SHP77 treated with DMSO at 0.1 percent for 48 hours (cell line): ENCODE results near the gene TFCP2L1.
"Not testable (repeated sequence)": the region's sequence is repeated elsewhere in the genome, so short reads cannot be mapped to it uniquely, and the experiment has no call there.

ENCODE experiments used
- DNase-seq: peaks from one replicate; lab custom pipeline; 2025; lab: John Stamatoyannopoulos, UW

The TFCP2L1 gene

GRCh38 chr2:121242175-121242875 lies 42.7 kb downstream of the TFCP2L1 start:
- DNase-seq, result no peak

- DNase-seq, result no peak
These were observed 43.5 kb downstream of the TFCP2L1 start for GRCh38 chr2:121241466-121241865.

GRCh38 chr2:121240436-121240835 lies 44.6 kb downstream of the TFCP2L1 start:
- no peak for DNase-seq

DNA sequence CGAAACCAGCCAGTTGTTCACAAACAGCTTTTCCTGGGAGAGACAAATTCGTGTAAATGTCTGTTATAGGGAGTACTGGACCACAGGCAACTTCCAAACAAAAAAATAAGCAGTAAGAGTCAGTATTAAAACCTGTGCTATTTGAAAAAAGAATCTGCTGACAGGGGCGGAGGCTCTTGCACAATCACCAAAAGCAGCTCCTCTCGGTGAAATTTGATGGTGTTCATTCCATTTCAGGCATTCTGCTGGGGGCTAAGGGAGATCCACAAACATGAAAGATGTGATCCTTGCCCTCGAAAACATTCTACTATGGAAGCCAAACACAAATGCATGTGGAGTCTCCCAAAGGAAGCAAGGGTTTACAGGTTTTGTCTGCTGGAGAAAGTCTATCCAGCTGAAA lies 45.0 kb downstream of the TFCP2L1 start:
- DNase-seq, result no peak

DNA sequence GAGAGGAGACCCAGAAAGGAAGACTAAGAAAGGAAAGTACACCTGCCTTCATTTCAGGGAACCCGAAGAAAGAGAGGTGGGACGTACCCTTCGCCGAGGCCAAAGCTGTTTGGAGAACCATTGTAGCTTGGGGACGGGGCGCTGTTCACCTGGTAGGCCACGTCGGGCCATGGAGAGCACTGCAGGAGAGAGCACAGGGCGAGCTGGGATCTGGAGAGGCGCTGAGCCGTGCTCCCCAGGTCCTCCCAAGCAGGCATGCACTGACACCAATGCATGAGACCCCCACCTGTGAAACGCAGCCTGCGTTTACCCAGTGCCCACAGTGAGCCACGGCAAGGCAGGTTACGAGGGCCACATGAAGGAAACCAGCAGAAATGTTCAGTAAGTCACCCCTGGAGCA lies 45.5 kb downstream of the TFCP2L1 start:
- DNase-seq, result no peak

GRCh38 chr2:121238828-121239227 lies 46.2 kb downstream of the TFCP2L1 start:
- DNase-seq, result no peak

DNA sequence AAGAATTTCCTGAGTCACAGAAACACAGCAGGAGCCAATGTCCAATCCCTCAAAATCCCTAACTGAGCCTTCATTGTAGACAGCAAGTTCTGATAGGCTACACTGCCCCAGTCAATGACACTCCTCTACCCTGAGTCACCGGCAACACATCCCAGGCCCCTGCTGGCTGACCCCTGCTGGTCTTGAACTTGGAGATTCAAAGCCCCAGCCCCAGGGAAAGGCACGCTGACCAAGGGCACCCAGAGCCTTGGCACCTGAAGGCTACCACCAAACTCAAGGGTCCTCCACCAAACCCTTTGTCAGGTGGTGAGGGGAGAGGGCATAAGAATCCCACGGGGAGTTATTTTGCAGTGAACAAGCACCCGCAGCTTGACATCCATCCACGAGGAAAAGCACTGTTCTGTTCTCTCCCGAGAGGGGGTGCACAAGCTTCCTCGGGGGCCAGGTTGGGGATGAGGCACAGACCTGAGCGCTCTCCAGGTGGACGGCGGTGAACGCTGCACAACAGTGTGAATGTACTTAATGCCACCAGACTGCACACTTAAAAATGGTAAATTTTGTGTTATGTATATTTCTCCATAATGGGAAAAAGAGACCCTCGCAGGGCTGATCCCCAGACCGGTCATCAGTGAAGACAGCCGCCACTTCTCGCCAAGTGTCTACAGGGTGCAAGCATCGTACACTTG lies 46.9 kb downstream of the TFCP2L1 start:
- DNase-seq, result no peak

DNA sequence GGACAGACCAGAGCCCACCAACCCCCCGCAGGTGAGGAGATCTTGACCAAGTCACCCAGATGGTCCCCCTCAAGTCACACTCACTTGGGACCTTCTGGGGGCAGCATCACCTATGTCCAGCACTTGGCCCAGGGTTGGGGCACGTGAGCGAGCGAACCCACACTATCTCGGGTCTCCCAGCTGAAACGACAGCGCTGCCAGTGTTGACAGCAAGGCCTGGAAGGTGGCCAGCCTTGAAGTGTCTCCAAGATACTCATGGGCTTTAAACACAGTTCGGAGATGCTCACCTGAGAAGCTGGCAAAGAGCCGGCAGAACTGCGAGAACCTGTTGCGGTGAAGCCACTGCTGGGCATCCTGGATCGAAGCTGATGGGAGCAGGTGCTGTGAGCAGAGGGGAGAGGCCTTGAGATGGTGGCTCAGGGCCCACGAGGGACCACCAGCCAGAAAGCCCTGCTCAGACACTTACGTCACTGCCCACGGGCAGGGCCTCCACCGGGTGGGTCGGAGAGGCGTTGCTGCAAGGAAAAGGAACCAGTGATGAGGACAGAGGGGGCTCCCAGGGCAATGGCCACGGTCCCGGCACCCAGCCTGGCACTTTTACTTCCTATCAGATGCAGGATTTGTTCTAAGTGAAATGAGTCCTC lies 47.5 kb downstream of the TFCP2L1 start:
- no peak for DNase-seq

- DNase-seq, result no peak
These were observed 48.3 kb downstream of the TFCP2L1 start for GRCh38 chr2:121236650-121237180.

DNA sequence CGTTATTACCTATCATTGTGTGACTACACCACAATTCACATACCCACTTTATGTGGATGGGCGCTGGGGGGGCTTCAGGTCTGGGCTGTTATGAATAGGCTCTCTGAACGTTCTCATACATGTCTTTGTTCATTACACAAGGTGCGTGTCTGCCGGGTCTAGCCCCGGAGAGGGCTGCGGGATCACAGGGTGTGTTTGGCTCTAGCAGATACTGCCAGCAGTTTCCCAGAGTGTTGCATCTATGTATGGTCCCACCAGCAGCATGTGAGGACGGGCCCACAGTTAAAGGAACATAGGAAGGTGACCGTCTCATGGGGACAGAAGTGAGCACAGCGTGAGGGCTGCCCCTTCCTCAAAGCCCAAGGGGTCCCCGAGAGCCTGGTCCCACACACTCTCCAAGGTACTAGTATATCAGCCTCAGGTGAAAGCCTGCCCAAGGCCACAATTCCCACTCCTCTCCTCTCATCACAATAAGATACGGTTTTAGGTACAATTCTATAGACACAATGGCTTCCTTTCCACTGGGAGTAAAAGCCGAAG lies 48.8 kb downstream of the TFCP2L1 start:
- DNase-seq, result no peak

GRCh38 chr2:121235542-121235941 lies 49.5 kb downstream of the TFCP2L1 start:
- DNase-seq, result no peak

DNA sequence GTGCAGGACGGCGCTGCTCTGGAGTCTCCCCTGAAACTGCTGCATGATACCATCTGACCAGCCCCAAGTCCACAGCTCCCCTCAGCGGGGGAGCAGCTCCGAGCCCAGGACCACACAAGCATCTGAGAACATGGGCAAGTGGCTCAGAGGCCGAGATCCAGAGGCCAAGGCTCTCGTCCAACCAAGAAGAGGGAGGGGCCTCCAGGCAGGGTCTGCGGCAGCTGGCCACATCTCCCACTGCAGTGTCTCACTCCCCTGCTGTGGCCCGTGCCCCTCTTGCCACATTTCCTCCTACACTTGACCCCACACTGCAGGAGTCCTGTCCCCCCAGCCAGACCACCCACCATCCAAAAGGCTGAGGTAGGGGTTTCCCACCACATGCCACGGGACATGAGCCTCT lies 50.2 kb downstream of the TFCP2L1 start:
- DNase-seq, result no peak

DNA sequence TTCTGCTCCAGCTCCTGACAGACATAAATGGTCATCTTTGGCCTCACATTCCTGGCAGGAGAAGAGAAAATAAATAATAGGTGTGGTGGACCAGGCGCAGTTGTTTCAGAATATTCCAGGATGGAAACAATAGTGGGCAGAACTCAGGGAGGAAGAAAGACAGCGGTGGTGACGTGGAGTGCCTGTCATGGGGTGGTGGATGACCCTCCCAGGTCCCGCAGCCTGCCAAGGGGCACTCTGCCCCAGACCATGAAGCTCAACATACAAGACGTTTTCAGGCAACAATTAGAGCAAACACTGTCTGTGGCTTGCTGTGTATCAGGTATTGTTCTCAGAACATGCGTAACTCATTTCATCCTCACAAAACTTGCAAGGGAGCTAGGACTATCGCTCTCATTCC lies 50.9 kb downstream of the TFCP2L1 start:
- no peak for DNase-seq

GRCh38 chr2:121233486-121234110 lies 51.4 kb downstream of the TFCP2L1 start:
- no peak for DNase-seq

DNA sequence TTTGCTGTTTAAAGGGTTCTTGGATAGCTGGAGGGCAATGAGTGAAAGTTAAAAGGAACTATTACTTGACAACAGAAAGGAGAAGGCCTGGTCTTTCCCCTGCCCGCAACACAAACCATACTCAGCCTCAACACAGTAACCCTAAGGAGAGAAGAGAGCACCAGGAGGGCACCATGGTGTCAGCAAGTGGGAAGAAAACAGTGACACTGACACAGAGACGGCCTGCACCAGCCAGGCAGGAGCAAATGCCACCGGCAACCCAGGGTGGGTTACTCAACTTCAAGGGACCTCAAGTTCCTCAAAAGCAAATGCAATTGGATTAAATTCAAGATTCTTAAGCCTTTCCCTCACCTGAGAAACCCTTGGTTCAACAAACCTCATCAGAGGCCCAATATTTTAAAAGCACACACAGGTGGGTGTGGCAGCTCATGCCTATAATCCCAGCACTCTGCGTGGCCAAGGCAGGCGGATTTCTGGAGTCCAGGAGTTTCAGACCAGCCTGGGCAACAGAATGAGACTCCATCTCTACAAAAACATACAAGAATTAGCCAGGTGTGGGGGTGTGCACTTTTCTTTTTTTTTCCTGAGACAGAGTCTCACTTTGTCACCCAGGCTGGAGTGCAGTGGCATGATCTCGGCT lies 52.3 kb downstream of the TFCP2L1 start:
- no peak for DNase-seq

GRCh38 chr2:121231385-121232000 lies 53.5 kb downstream of the TFCP2L1 start:
- no peak for DNase-seq

GRCh38 chr2:121228521-121228920 lies 56.5 kb downstream of the TFCP2L1 start:
- DNase-seq, result no peak

DNA sequence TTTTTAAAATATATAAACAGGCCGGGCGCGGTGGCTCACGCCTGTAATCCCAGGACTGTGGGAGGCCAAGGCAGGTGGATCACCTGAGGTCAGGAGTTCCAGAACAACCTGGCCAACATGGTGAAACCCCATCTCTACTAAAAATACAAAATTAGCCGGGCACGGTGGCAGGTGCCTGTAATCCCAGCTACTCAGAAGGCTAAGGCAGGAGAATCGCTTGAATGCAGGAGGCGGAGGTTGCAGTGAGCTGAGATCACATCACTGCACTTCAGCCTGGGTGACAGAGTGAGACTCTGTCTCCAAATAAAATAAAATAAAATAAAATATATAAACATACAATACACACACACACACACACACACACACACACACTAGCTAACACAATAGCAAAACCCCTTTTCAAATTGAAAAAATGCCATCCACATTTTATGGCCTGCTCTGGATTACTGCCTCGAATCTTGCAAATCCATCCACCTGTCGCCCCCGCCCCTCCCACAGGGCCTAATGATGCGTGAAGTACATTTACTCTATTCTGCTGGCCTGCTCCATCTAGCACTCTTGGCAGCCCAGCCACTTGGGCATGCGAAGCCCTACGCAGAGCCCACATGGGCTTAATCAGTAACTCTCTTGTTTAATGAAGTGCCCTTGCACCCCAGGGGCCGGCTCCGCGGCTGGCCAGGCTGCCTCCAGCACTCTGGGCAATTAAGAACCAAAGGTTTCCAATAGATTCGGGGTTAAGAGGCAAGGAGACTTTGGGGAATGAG lies 57.4 kb downstream of the TFCP2L1 start:
- DNase-seq, result not testable (repeated sequence)

DNA sequence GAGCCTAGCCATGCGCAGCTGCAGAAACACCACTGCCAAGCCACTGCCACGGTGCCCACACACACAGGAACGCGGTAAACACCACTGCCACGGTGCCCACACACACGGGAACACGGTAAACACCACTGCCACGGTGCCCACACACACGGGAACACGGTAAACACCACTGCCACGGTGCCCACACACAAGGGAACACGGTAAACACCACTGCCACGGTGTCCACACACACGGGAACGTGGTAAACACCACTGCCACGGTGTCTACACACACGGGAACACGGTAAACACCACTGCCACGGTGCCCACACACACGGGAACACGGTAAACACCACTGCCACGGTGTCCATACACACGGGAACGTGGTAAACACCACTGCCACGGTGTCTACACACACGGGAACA lies 59.3 kb downstream of the TFCP2L1 start:
- DNase-seq, result not testable (repeated sequence)

DNA sequence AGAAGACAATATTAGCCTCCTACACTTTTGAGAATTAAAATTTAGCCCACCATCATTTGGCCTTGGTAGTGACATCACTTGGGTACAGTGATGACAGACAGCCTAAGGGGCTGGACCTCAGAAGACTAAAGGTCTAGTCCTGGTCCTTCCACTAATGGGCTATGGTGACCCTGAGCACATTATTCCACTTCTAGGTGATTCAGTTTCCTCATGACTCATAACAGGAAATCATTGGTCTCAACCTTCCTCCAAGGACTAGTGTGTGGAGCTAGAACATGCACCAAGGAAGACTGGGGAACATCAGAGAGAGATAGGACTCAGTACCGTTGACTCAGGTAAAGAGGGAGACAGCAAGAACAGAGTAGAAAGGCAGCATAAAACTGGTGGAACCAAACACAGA lies 64.0 kb downstream of the TFCP2L1 start:
- no peak for DNase-seq

DNA sequence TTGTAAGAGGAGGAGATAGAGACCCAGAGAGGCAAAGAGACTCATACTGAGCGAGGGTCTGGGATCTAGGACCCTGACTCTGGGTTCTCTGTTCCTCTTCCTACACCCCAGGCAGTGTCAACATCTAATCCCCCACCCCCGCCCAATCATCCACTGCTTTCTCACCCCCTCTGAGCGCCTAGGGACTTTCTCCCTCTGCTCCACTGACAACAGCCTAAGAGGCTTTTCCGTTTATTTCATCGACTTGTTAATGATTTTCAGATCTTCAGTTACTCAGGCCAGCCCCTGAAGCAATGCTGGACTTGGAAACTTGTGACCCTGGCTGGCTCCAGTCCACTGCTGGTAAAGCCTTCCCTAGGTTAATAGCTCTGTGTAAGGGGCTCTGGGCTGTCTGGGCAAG lies 65.1 kb downstream of the TFCP2L1 start:
- no peak for DNase-seq
